ENCODE data around the gene CNKSR1.
"Not testable (repeated sequence)": the region's sequence is repeated elsewhere in the genome, so short reads cannot be mapped to it uniquely, and the experiment has no call there.

CNKSR1 gene

GRCh38 chr1:26221094-26221493 lies 43.8 kb downstream of the CNKSR1 start:
- in situ Hi-C loops (cut with HindIII; ENCODE audit: low sequenced_read_pairs), result no loop called here

- in situ Hi-C loops (cut with HindIII; ENCODE audit: low sequenced_read_pairs), result loop anchor here (5.0 kb wide), 1 partner anchor 57 kb away; the partner anchor contains the start of genes C1orf232 and ZNF593
Measured at GRCh38 chr1:26224606-26225005, 47.3 kb downstream of the CNKSR1 start.

- in situ Hi-C loops (cut with HindIII; ENCODE audit: low sequenced_read_pairs), result loop anchor here (5.0 kb wide), 1 partner anchor 58 kb away; the partner anchor contains the start of genes C1orf232 and ZNF593
Measured at GRCh38 chr1:26225033-26225831, 47.9 kb downstream of the CNKSR1 start.

GRCh38 chr1:26230682-26231081 lies 53.4 kb downstream of the CNKSR1 start:
- in situ Hi-C loops (cut with HindIII; ENCODE audit: low sequenced_read_pairs), result not testable (repeated sequence)

- in situ Hi-C loops (cut with HindIII; ENCODE audit: low sequenced_read_pairs), result no loop called here
Measured at GRCh38 chr1:26233903-26234643, 56.8 kb downstream of the CNKSR1 start, which contains the start of gene CEP85. CEP85 (plus strand) TSS chr1:26234200; CDS start chr1:26239784, 5,584 bp downstream.

- in situ Hi-C loops (cut with HindIII; ENCODE audit: low sequenced_read_pairs), result no loop called here
Measured at GRCh38 chr1:26234644-26235370, 57.5 kb downstream of the CNKSR1 start.

GRCh38 chr1:26237230-26237966 lies 60.1 kb downstream of the CNKSR1 start:
- in situ Hi-C loops (cut with HindIII; ENCODE audit: low sequenced_read_pairs), result no loop called here

Data from endothelial cell of hepatic sinusoid (primary cell).